ENCODE results near the gene TMEM191C. TPM values are rescaled to one million over a fixed set of nuclear protein-coding genes. Genes with fewer than 3 reads are reported as not detected.

TMEM191C gene
- total and polyA plus RNA-seq, 2 of the 4 experiments (the other 2 are of a cell fraction) = 0.36 to 0.75 TPM

- Histone ChIP-seq H3K9me3 (ENCODE audit: control insufficient read depth, insufficient read depth, low read length) (no peaks in the 10 kb centered on the region), H4K91ac (ENCODE audit: insufficient read depth, low read depth, low read length) (no peak overlapping the region), H3K4me2 (ENCODE audit: low read depth, low read length) (no peak overlapping the region), H3K56ac (ENCODE audit: extremely low read depth, insufficient read depth, low read length) (no peak overlapping the region), H2AK9ac (replicated peaks; ENCODE audit: low read depth, low read length, poor library complexity) (no peak overlapping the region), H4K5ac (ENCODE audit: low read depth, low read length) (no peak overlapping the region), H3K9ac (ENCODE audit: low read depth, low read length) (no peak overlapping the region), H2BK20ac (ENCODE audit: low read depth, low read length) (no peak overlapping the region), H2BK120ac (ENCODE audit: low read depth, low read length) (no peak overlapping the region), H3K79me1 (ENCODE audit: low read depth in 1 of 2, low read length in 2 of 2) (peaks cover 0 to 7% of the 10 kb centered on the region in 2 experiments; a peak in 1 of 4 replicates), H3K4me3 (ENCODE audit: insufficient read depth, low read depth, low read length) (no peak overlapping the region), H3K27ac (ENCODE audit: insufficient read depth, low read length) (no peak overlapping the region), H2BK15ac (ENCODE audit: low read depth, low read length) (no peak overlapping the region), H3K4me1 (ENCODE audit: control insufficient read depth, insufficient read depth, low read length) (peaks cover 11% of the 10 kb centered on the region), H3K9me1 (ENCODE audit: insufficient read depth, low read length) (peaks cover 22% of the 10 kb centered on the region), H3K23ac (ENCODE audit: low read depth, low read length) (no peak overlapping the region), H3K14ac (replicated peaks; ENCODE audit: low read depth, low read length) (no peak overlapping the region), H3K27me3 (ENCODE audit: control insufficient read depth, insufficient read depth, low read length) (no peaks in the 10 kb centered on the region), H3K4ac (ENCODE audit: low read depth, low read length) (no peak overlapping the region), H4K8ac (ENCODE audit: low read depth in 2 of 2, low read length in 2 of 2) (no peak overlapping the region), H2BK5ac (ENCODE audit: low read depth, low read length, poor library complexity, severe bottlenecking) (no peak overlapping the region), H2AK5ac (ENCODE audit: low read depth, low read length) (no peak overlapping the region; the same call in 1 of the 2 replicates), H2AFZ (replicated peaks; ENCODE audit: low read length, poor library complexity) (no peak overlapping the region), H3K36me3 (ENCODE audit: control insufficient read depth, insufficient read depth, low read length) (no peaks in the 10 kb centered on the region), H3K18ac (ENCODE audit: low read depth, low read length) (no peak overlapping the region), H4K20me1 (ENCODE audit: insufficient read depth, low read length) (peaks cover 18% of the 10 kb centered on the region)
- BruUV-seq (replicated peaks) = no TSS peak
- ChIA-PET CTCF (no interaction called here), POLR2A (ENCODE audit: unreplicated experiment) (no interaction called here)
- in situ Hi-C loops (cut with MboI; ENCODE audit: low sequenced_read_pairs) = no loop called here
- DNase-seq (no peak), ATAC-seq (ENCODE audit: low read depth) (no peak)
- intact Hi-C loops (cut with micrococcal nuclease) = no loop called here
- dilution Hi-C loops (cut with HindIII; ENCODE audit: low sequenced_read_pairs, unreplicated experiment) = no loop called here
- TF ChIP-seq USF2 (IDR thresholded peaks at IDR 0.05; ENCODE audit: low read depth, low read length) = no peak
- TF ChIP-seq POLR2A (IDR thresholded peaks at IDR 0.05; ENCODE audit: low read depth, low read length) = no peak
- TF ChIP-seq MAZ (IDR thresholded peaks at IDR 0.05; ENCODE audit: borderline replicate concordance, low read depth, low read length) = no peak
- TF ChIP-seq RCOR1 (IDR thresholded peaks at IDR 0.05; ENCODE audit: insufficient replicate concordance, low read length) = no peak
- TF ChIP-seq MXI1 (IDR thresholded peaks at IDR 0.05; ENCODE audit: borderline replicate concordance, low read depth, low read length) = no peak
- TF ChIP-seq BHLHE40 (IDR thresholded peaks at IDR 0.05; ENCODE audit: low read depth, low read length) = no peak
- no peak for TF ChIP-seq SMC3 (IDR thresholded peaks at IDR 0.05; ENCODE audit: low read depth, low read length)
- TF ChIP-seq MAFK (IDR thresholded peaks at IDR 0.05; ENCODE audit: low read depth, low read length) = no peak
- TF ChIP-seq FOS (IDR thresholded peaks at IDR 0.05; ENCODE audit: low read depth, low read length) = no peak
- TF ChIP-seq NFE2L2 (IDR thresholded peaks at IDR 0.05; ENCODE audit: low read depth, low read length) = no peak
- no peak for TF ChIP-seq ELK1 (IDR thresholded peaks at IDR 0.05; ENCODE audit: borderline replicate concordance, low read depth, low read length)
- TF ChIP-seq CTCF (conservative IDR thresholded peaks at IDR 0.05; ENCODE audit: low read depth, low read length) = no peak
- no peak for TF ChIP-seq RFX5 (IDR thresholded peaks at IDR 0.05; ENCODE audit: low read depth, low read length)
- TF ChIP-seq CEBPB (IDR thresholded peaks at IDR 0.05; ENCODE audit: low read depth, low read length) = no peak
- TF ChIP-seq CHD1 (IDR thresholded peaks at IDR 0.05; ENCODE audit: low read depth, low read length) = no peak
- TF ChIP-seq RAD21 (IDR thresholded peaks at IDR 0.05; ENCODE audit: low read length) = no peak
- 98% methylated on average over 6 of the region's 19 CpGs; no CpG with 5 or more reads in 1 of the 2 experiments for WGBS, 2 experiments (ENCODE audit: extremely low coverage in 2 of 2, insufficient read length in 1 of 2)
These were observed 11.7 kb upstream of the TMEM191C start for GRCh38 chr22:21455334-21456089.
